NCI-H2171 (cell line): ENCODE data around the gene FFAR2.
A peak's percentile ranks its signal among the peaks of the same experiment; 100 is the strongest.

Source experiments
- DNase-seq: peaks from one replicate; lab custom pipeline; 2025; lab: John Stamatoyannopoulos, UW

The FFAR2 gene

GRCh38 chr19:35486268-35486708, 38.2 kb downstream of the FFAR2 start:
- DNase-seq: no peak

- no peak for DNase-seq
These were observed 39.7 kb downstream of the FFAR2 start for GRCh38 chr19:35487656-35488182.

GRCh38 chr19:35488677-35489076, 40.6 kb downstream of the FFAR2 start:
- no peak for DNase-seq

- DNase-seq: no peak
These were observed 42.3 kb downstream of the FFAR2 start, which contains the start of gene KRTDAP for GRCh38 chr19:35490364-35490763. TSS of gene KRTDAP (minus strand) at chr19:35490464. CDS start at chr19:35490442, 22 bp downstream.

- DNase-seq: no peak
These were observed 43.8 kb downstream of the FFAR2 start for GRCh38 chr19:35491836-35492360.

- DNase-seq: no peak
These were observed 45.9 kb downstream of the FFAR2 start for GRCh38 chr19:35493971-35494370.

- peak; percentile 45 for DNase-seq
These were observed 47.3 kb downstream of the FFAR2 start for GRCh38 chr19:35495107-35496064.

- DNase-seq: no peak
These were observed 49.3 kb downstream of the FFAR2 start for GRCh38 chr19:35497406-35497805.

- DNase-seq: no peak
These were observed 50.2 kb downstream of the FFAR2 start for GRCh38 chr19:35498220-35498619.

GRCh38 chr19:35498984-35499527, 51.0 kb downstream of the FFAR2 start:
- no peak for DNase-seq

- DNase-seq: no peak
These were observed 52.6 kb downstream of the FFAR2 start for GRCh38 chr19:35500611-35501010.
